IPS-NIHi7 (cell line): ENCODE results near the gene CAMK2B.
A peak's percentile ranks its signal among the peaks of the same experiment; 100 is the strongest.

Experiments
- DNase-seq: peaks from one replicate; pipeline ENCODE4 v3.0.0; 2012; ENCODE audit warnings: mixed read lengths; ENCODE audit errors: extremely low spot score

The CAMK2B gene

GRCh38 chr7:44325201-44325671 lies at the start of gene CAMK2B:
Gene CAMK2B, minus strand, starts transcription at chr7:44325594. Its CDS starts 173 bp downstream, at chr7:44325421.
- no peak for DNase-seq

- peak; percentile 5 for DNase-seq
Measured at GRCh38 chr7:44374007-44374763, 48.8 kb upstream of the CAMK2B start.

DNA sequence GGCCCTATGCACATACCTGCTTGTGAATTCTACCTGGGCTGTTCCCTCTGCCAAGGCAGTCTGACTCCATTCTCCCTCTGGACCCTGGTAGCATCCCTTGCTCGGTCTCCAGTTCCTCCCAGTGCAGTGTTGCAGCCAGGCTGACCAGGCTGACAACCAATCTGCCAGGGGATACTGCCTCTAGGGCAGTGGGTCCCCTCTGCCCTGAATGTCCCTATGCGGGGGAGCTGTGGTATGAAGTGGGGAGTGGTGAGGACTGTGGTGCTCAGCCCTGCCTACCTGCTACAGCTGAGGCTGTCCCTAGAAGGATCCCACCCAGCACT lies 48.0 kb upstream of the CAMK2B start:
- peak; percentile 7 for DNase-seq

- no peak for DNase-seq
Measured at GRCh38 chr7:44372560-44373417, 47.4 kb upstream of the CAMK2B start.

DNA sequence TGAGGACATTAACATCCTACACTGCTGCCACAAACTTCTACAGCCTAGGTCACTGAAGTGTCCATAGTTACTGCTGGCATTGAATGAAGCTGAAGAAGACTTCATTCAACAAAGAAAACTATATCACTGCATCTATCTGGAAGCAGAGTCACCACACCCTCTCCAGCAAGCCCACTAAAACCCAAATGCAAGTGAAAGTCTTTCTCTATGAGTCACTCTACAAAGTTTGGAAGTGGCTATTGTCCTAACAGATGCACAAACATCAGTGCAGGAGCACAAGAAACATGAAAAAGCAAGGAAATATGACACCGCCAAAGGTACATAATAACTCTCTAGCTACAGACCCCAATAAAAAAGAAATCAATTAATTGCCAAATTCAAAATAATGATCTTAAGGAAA lies 43.5 kb upstream of the CAMK2B start:
- DNase-seq, result peak; percentile 7

DNA sequence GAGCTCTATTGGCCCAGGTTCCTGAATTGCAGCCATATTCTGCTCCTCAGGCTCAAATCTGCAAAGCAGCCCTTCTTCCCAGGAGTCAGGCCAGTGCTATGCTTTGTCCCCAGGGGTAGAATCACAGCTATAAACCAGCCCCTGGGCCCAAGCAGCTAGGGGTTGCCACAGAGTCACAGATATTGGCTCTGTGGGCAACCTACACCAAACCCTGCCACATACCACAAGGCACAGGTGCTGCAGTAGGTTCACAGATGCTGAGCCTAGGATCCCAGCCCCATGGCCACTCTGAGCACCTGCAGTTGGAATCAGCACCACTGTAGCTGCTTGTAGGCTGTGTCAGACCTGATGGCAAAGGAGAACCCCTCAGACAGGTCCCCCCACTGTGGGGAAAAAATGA lies 43.1 kb upstream of the CAMK2B start:
- DNase-seq, result no peak

DNA sequence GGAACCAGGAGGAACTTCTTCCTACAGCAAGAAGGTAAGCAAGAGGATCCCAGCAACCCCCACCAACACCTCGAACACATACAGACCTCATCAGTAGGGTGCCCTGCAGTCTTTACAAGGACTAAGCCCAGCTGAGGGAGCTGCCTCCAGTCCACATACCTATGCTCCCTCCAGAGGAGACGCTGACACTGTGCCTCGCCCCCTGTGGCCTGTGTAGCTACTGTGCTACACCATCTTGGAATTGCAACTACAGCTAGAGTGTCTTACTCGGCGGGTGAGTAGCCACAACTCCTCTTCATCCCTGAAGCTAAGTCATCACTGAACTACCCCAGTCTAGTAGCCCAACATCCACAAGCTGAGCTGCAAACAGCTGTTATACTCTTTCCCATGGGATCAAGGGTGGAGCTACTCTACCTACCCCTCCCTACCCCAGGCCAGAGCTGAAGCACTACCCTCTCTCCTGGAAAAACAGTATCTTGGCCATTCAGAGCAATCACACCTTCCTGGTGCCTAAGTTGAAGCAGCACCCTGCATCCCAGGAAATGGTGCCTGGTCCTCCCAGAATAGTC lies 42.2 kb upstream of the CAMK2B start:
- peak; percentile 21 for DNase-seq

- no peak for DNase-seq
Measured at GRCh38 chr7:44366986-44367385, 41.6 kb upstream of the CAMK2B start.

- DNase-seq, result no peak
Measured at GRCh38 chr7:44353668-44354067, 28.3 kb upstream of the CAMK2B start.

- DNase-seq, result peak; percentile 77
Measured at GRCh38 chr7:44348851-44349781, 23.7 kb upstream of the CAMK2B start.

- peak; percentile 83 for DNase-seq
Measured at GRCh38 chr7:44348300-44348699, 22.9 kb upstream of the CAMK2B start.

GRCh38 chr7:44347546-44348114 lies 22.2 kb upstream of the CAMK2B start:
- DNase-seq, result no peak

GRCh38 chr7:44346063-44346462 lies 20.7 kb upstream of the CAMK2B start:
- DNase-seq, result no peak

- DNase-seq, result no peak
Measured at GRCh38 chr7:44341401-44341800, 16.0 kb upstream of the CAMK2B start.

DNA sequence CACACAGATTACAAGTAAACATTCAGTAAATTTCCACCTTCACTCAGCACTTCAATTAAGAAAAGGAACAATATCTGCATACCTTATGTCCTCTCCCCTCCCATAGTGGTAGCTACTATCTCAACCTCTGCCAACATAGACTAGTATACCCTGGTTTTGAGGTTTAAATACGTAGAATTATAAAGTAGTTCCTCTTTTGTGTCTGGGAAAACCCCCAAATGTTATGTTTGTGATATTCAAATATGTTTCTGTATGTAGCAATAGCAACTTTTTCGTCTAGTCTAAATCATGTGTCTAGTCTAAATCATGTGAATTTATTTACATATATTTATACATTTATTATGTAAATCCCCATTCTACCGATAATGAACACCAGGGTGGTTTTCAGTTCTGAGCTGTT lies 13.2 kb upstream of the CAMK2B start:
- DNase-seq, result no peak

- no peak for DNase-seq
Measured at GRCh38 chr7:44336491-44336890, 11.1 kb upstream of the CAMK2B start.

- DNase-seq, result no peak
Measured at GRCh38 chr7:44335184-44335583, 9.8 kb upstream of the CAMK2B start.

GRCh38 chr7:44334734-44335097 lies 9.3 kb upstream of the CAMK2B start:
- no peak for DNase-seq

GRCh38 chr7:44333911-44334733 lies 8.7 kb upstream of the CAMK2B start:
- no peak for DNase-seq

GRCh38 chr7:44331682-44332081 lies 6.3 kb upstream of the CAMK2B start:
- DNase-seq, result no peak
